Mesenchymal stem cell (in vitro differentiated cells and primary cell): ENCODE results near the gene C1orf216.
"Not testable (repeated sequence)": the region's sequence is repeated elsewhere in the genome, so short reads cannot be mapped to it uniquely, and the experiment has no call there.

ENCODE experiments used
- DNase-seq: peaks from one replicate; pipeline ENCODE4 v3.0.0-alpha.2; 2013
- H2AFZ ChIP-seq: one replicate; pipeline ENCODE4 v1.6.1; 2013; ENCODE audit warnings: low read depth, mild to moderate bottlenecking, control low read depth, inconsistent platforms, low read length, moderate library complexity
- H2AK5ac ChIP-seq: 2 replicates; pipeline ENCODE4 v1.6.1; 2013; ENCODE audit warnings: low read length, moderate library complexity, mild to moderate bottlenecking, inconsistent platforms; ENCODE audit not compliant: severe bottlenecking
- H2BK120ac ChIP-seq: one replicate; pipeline ENCODE4 v1.6.1; 2013; ENCODE audit warnings: low read depth, mild to moderate bottlenecking, inconsistent platforms, low read length, moderate library complexity
- H2BK12ac ChIP-seq, 2 experiments: one replicate each; pipeline ENCODE4 v1.6.1; 2013; ENCODE audit warnings: inconsistent platforms in 2 of 2, low read length in 2 of 2, mild to moderate bottlenecking in 2 of 2, moderate library complexity in 2 of 2, control low read depth in 1 of 2
- H2BK15ac ChIP-seq: one replicate; pipeline ENCODE4 v1.6.1; 2013; ENCODE audit warnings: mild to moderate bottlenecking, low read depth, inconsistent platforms; ENCODE audit not compliant: poor library complexity, severe bottlenecking
- H2BK5ac ChIP-seq: 2 replicates; pipeline ENCODE4 v1.6.1; 2013; ENCODE audit warnings: low read depth, mild to moderate bottlenecking, low read length, control low read depth, inconsistent platforms; ENCODE audit not compliant: poor library complexity, severe bottlenecking
- H3K14ac ChIP-seq, 2 experiments: one replicate each; pipeline ENCODE4 v1.6.1; 2013; ENCODE audit warnings: inconsistent platforms in 2 of 2, low read length in 2 of 2, control low read depth in 1 of 2, mild to moderate bottlenecking in 1 of 2, moderate library complexity in 1 of 2
- H3K18ac ChIP-seq, 2 experiments: one replicate each; pipeline ENCODE4 v1.6.1; 2013; ENCODE audit warnings: inconsistent platforms in 2 of 2, low read length in 2 of 2, control low read depth in 1 of 2, low read depth in 1 of 2, mild to moderate bottlenecking in 1 of 2
- H3K23ac ChIP-seq, 2 experiments: one replicate each; pipeline ENCODE4 v1.6.1; 2013; ENCODE audit warnings: inconsistent platforms in 2 of 2, low read length in 2 of 2, mild to moderate bottlenecking in 2 of 2, moderate library complexity in 2 of 2, control low read depth in 1 of 2
- H3K27ac ChIP-seq: 2 replicates; pipeline ENCODE4 v1.5.1; 2013; ENCODE audit warnings: mild to moderate bottlenecking, moderate library complexity, low read length, control low read depth, inconsistent platforms; ENCODE audit not compliant: poor library complexity, severe bottlenecking
- H3K27me3 ChIP-seq, 2 experiments: 2 replicates each; pipeline versions ENCODE4 v1.6.1 to v1.7.0; 2013; ENCODE audit warnings: low read length in 2 of 2, mild to moderate bottlenecking in 2 of 2, moderate library complexity in 2 of 2, control low read depth in 1 of 2, inconsistent platforms in 1 of 2; ENCODE audit not compliant: control insufficient read depth in 1 of 2, insufficient read depth in 1 of 2
- H3K36me3 ChIP-seq, 2 experiments: 2 replicates each; pipeline versions ENCODE4 v1.6.1 to v1.7.0; 2013; ENCODE audit warnings: low read length in 2 of 2, control low read depth in 1 of 2, inconsistent platforms in 1 of 2, low read depth in 1 of 2, mild to moderate bottlenecking in 1 of 2; ENCODE audit not compliant: insufficient read depth in 2 of 2, control insufficient read depth in 1 of 2
- H3K4ac ChIP-seq, 2 experiments: one replicate each; pipeline ENCODE4 v1.6.1; 2013; ENCODE audit warnings: inconsistent platforms in 2 of 2, low read length in 2 of 2, mild to moderate bottlenecking in 2 of 2, moderate library complexity in 2 of 2, control low read depth in 1 of 2, low read depth in 1 of 2
- H3K4me1 ChIP-seq: 2 replicates; pipeline ENCODE4 v1.6.1; 2013; ENCODE audit warnings: low read depth, low read length, control low read depth; ENCODE audit not compliant: control insufficient read depth, insufficient read depth
- H3K4me2 ChIP-seq: 2 replicates; pipeline ENCODE4 v1.6.1; 2013; ENCODE audit warnings: low read length, mild to moderate bottlenecking, inconsistent platforms; ENCODE audit not compliant: poor library complexity, severe bottlenecking
- H3K4me3 ChIP-seq, 2 experiments: 2 replicates each; pipeline versions ENCODE4 v1.5.1 to v1.7.0; 2013; ENCODE audit warnings: low read length in 2 of 2, mild to moderate bottlenecking in 2 of 2, control low read depth in 1 of 2, low read depth in 1 of 2; ENCODE audit not compliant: insufficient read depth in 1 of 2
- H3K79me1 ChIP-seq: replicated peaks from 2 replicates; pipeline ENCODE4 v1.6.1; 2013; ENCODE audit warnings: mild to moderate bottlenecking, control low read depth, low read length, inconsistent platforms; ENCODE audit not compliant: poor library complexity, severe bottlenecking
- H3K9ac ChIP-seq: 2 replicates; pipeline ENCODE4 v1.7.0; 2013; ENCODE audit warnings: mild to moderate bottlenecking, low read length, moderate library complexity
- H3K9me3 ChIP-seq: 2 replicates; pipeline ENCODE4 v1.7.0; 2013; ENCODE audit warnings: mild to moderate bottlenecking, low read length; ENCODE audit not compliant: control insufficient read depth
- H4K8ac ChIP-seq: one replicate; pipeline ENCODE4 v1.6.1; 2013; ENCODE audit warnings: inconsistent platforms, mild to moderate bottlenecking, low read length, moderate library complexity
- H4K91ac ChIP-seq: one replicate; pipeline ENCODE4 v1.6.1; 2013; ENCODE audit warnings: mild to moderate bottlenecking, low read length, inconsistent platforms
- WGBS: methylation state at CpG from one replicate; pipeline ENCODE4 v1.1.7; 2013; ENCODE audit warnings: mixed read lengths; 5-methylcytosine and 5-hydroxymethylcytosine counted together

The C1orf216 gene

GRCh38 chr1:35691571-35692220 lies 27.0 kb downstream of the C1orf216 start:
- H3K27me3 ChIP-seq = peaks cover 34 to 39% of the 10 kb centered on the region in 2 experiments
- no peak overlapping the region for H2BK12ac ChIP-seq
- no peak overlapping the region for H2AK5ac ChIP-seq
- H3K27ac ChIP-seq = no peak overlapping the region
- WGBS = 68% methylated on average over 4 of the region's 8 CpGs
- H3K9ac ChIP-seq = no peak overlapping the region
- no peak overlapping the region for H4K8ac ChIP-seq
- no peak overlapping the region for H2BK5ac ChIP-seq
- no peak overlapping the region for H3K18ac ChIP-seq
- no peak overlapping the region for H2AFZ ChIP-seq
- no peak overlapping the region for H3K4me2 ChIP-seq
- no peak overlapping the region for H4K91ac ChIP-seq
- no peak for DNase-seq
- no peak overlapping the region for H3K14ac ChIP-seq
- H3K4ac ChIP-seq = no peak overlapping the region
- no peak overlapping the region for H3K23ac ChIP-seq
- H2BK120ac ChIP-seq = no peak overlapping the region
- peaks cover 3% of the 10 kb centered on the region for H3K4me1 ChIP-seq
- no peaks in the 10 kb centered on the region for H3K36me3 ChIP-seq
- H3K79me1 ChIP-seq = no peaks in the 10 kb centered on the region
- no peak overlapping the region for H2BK15ac ChIP-seq
- no peaks in the 10 kb centered on the region for H3K9me3 ChIP-seq
- no peak overlapping the region for H3K4me3 ChIP-seq

GRCh38 chr1:35691080-35691479 lies 27.6 kb downstream of the C1orf216 start:
- Histone ChIP-seq H3K9me3 (no peaks in the 10 kb centered on the region), H2AFZ (no peak overlapping the region), H2BK15ac (no peak overlapping the region), H2BK5ac (no peak overlapping the region), H3K9ac (no peak overlapping the region), H3K36me3 (no peaks in the 10 kb centered on the region), H3K23ac (no peak overlapping the region), H3K4me1 (peaks cover 3% of the 10 kb centered on the region), H2BK12ac (no peak overlapping the region), H4K91ac (no peak overlapping the region), H3K4me3 (no peak overlapping the region), H3K4ac (no peak overlapping the region), H4K8ac (no peak overlapping the region), H2BK120ac (no peak overlapping the region), H3K27ac (no peak overlapping the region), H2AK5ac (no peak overlapping the region), H3K79me1 (no peaks in the 10 kb centered on the region), H3K4me2 (no peak overlapping the region), H3K18ac (no peak overlapping the region), H3K27me3 (peaks cover 35 to 42% of the 10 kb centered on the region in 2 experiments), H3K14ac (no peak overlapping the region)
- no peak for DNase-seq
- WGBS = 17% methylated on average over 7 of the region's 9 CpGs

- not testable (repeated sequence) for H2BK120ac ChIP-seq, H2AK5ac ChIP-seq, H3K27ac ChIP-seq, H2BK5ac ChIP-seq, H3K9me3 ChIP-seq, H3K14ac ChIP-seq, H3K36me3 ChIP-seq, H2AFZ ChIP-seq, H4K91ac ChIP-seq, H3K23ac ChIP-seq, H2BK12ac ChIP-seq, H2BK15ac ChIP-seq, H4K8ac ChIP-seq, H3K4me1 ChIP-seq, H3K18ac ChIP-seq, H3K4me2 ChIP-seq, DNase-seq, H3K4ac ChIP-seq, H3K4me3 ChIP-seq, H3K9ac ChIP-seq, H3K79me1 ChIP-seq
- peaks cover 34 to 47% of the 10 kb centered on the region in 2 experiments for H3K27me3 ChIP-seq
- 100% methylated on average over 1 of the region's 4 CpGs for WGBS
Observed at GRCh38 chr1:35690103-35690502, 28.6 kb downstream of the C1orf216 start.

GRCh38 chr1:35688161-35688560 lies 30.5 kb downstream of the C1orf216 start:
- no peak for DNase-seq
- H2BK15ac ChIP-seq = no peak overlapping the region
- H2BK120ac ChIP-seq = no peak overlapping the region
- no peak overlapping the region for H3K4ac ChIP-seq
- no peak overlapping the region for H3K4me2 ChIP-seq
- H3K23ac ChIP-seq = no peak overlapping the region
- peaks cover 53 to 63% of the 10 kb centered on the region in 2 experiments for H3K27me3 ChIP-seq
- H3K18ac ChIP-seq = no peak overlapping the region
- no peak overlapping the region for H3K27ac ChIP-seq
- H3K9me3 ChIP-seq = no peaks in the 10 kb centered on the region
- no peak overlapping the region for H4K8ac ChIP-seq
- H3K4me1 ChIP-seq = peaks cover 3% of the 10 kb centered on the region
- no peak overlapping the region for H3K14ac ChIP-seq
- no peak overlapping the region for H2AFZ ChIP-seq
- H2BK12ac ChIP-seq = no peak overlapping the region
- 89% methylated on average over 5 of the region's 5 CpGs for WGBS
- no peak overlapping the region for H3K9ac ChIP-seq
- no peak overlapping the region for H2BK5ac ChIP-seq
- H3K79me1 ChIP-seq = no peaks in the 10 kb centered on the region
- no peak overlapping the region for H3K4me3 ChIP-seq
- H2AK5ac ChIP-seq = no peak overlapping the region
- H4K91ac ChIP-seq = no peak overlapping the region
- no peaks in the 10 kb centered on the region for H3K36me3 ChIP-seq
